Natural killer cell (primary cell): Measurements from ENCODE around the gene STARD7. TPM values are rescaled to one million over a fixed set of nuclear protein-coding genes. Genes with fewer than 3 reads are reported as not detected.
A peak's percentile ranks its signal among the peaks of the same experiment; 100 is the strongest.
"Not testable (repeated sequence)": the region's sequence is repeated elsewhere in the genome, so short reads cannot be mapped to it uniquely, and the experiment has no call there.

Source experiments
- ATAC-seq, 3 donors: fragments of 150-1000 bp in 2 of 3; fragments of 200-7000 bp in 1 of 3; cut with Tn5 transposase; 1 replicate in 1 of 3; 2 replicates in 2 of 3; pipeline ENCODE4 v1.10.0; 2021; ENCODE audit warnings: mild to moderate bottlenecking in 2 of 3, moderate library complexity in 2 of 3
- DNase-seq, 2 donors: peaks; one replicate each; pipeline versions ENCODE4 v3.0.0 to v3.0.0-alpha.2; 2013 to 2021; ENCODE audit warnings: mixed read lengths in 1 of 2
- H3K27ac ChIP-seq: one replicate; pipeline ENCODE4 v1.5.1; 2013; ENCODE audit warnings: mild to moderate bottlenecking, low read length
- H3K27me3 ChIP-seq: one replicate; pipeline ENCODE4 v1.6.1; 2013; ENCODE audit warnings: low read length; ENCODE audit not compliant: control insufficient read depth, insufficient read depth
- H3K36me3 ChIP-seq: one replicate; pipeline ENCODE4 v1.6.1; 2013; ENCODE audit warnings: low read length; ENCODE audit not compliant: control insufficient read depth, insufficient read depth
- H3K4me1 ChIP-seq: one replicate; pipeline ENCODE4 v1.6.1; 2013; ENCODE audit warnings: low read length; ENCODE audit not compliant: control insufficient read depth, insufficient read depth
- H3K4me3 ChIP-seq: one replicate; pipeline ENCODE4 v1.5.1; 2013; ENCODE audit warnings: low read length
- H3K9me3 ChIP-seq: one replicate; pipeline ENCODE4 v1.6.1; 2013; ENCODE audit warnings: low read length; ENCODE audit not compliant: control insufficient read depth, insufficient read depth
- H3K27ac Mint-ChIP-seq, 2 donors: one replicate each; pipeline ENCODE4 v1.8.0; 2022; ENCODE audit warnings: mild to moderate bottlenecking in 2 of 2, mixed read lengths in 2 of 2, moderate library complexity in 1 of 2
- H3K27me3 Mint-ChIP-seq, 2 donors: one replicate each; pipeline ENCODE4 v1.8.0; 2022; ENCODE audit warnings: low read depth in 2 of 2, mixed read lengths in 2 of 2
- H3K36me3 Mint-ChIP-seq: one replicate; pipeline ENCODE4 v1.8.0; 2022; ENCODE audit warnings: mixed read lengths
- H3K4me1 Mint-ChIP-seq, 2 donors: one replicate each; pipeline ENCODE4 v1.8.0; 2022; ENCODE audit warnings: mixed read lengths in 2 of 2
- H3K4me3 Mint-ChIP-seq: one replicate; pipeline ENCODE4 v1.8.0; 2022; ENCODE audit warnings: mild to moderate bottlenecking, moderate library complexity, mixed read lengths
- H3K9me3 Mint-ChIP-seq, 2 donors: one replicate each; pipeline ENCODE4 v1.8.0; 2022; ENCODE audit warnings: mixed read lengths in 2 of 2
- CTCF ChIP-seq: fragments of 200-600 bp; IDR thresholded peaks from one replicate; pipeline ENCODE4 v1.8.0; 2022; ENCODE audit warnings: antibody characterized with exemption
- WGBS: methylation state at CpG from one replicate; pipeline ENCODE4 v1.1.7; 2013; ENCODE audit warnings: missing lambda C conversion rate; ENCODE audit not compliant: insufficient coverage; 5-methylcytosine and 5-hydroxymethylcytosine counted together
- intact Hi-C: fragments of 100-400 bp; cut with micrococcal nuclease; formaldehyde crosslinking; loops from one replicate; pipeline ENCODE4 v1.14.2; 2022
- total RNA-seq, 4 donors: library from RNA; stranded (reverse); fragments of 120-200 nt in 1 of 4; gene quantifications; one replicate each; pipeline versions ENCODE4 v1.2.3 to v1.2.4, GENCODE V29; 2013 to 2022

The STARD7 gene
- total RNA-seq, 3 donors from 2014 or later (not counting 1 experiment from before 2014, with no cell fraction given): 62.6 to 106 (median 86.1) TPM

GRCh38 chr2:96233880-96234316 lies 25.3 kb upstream of the STARD7 start:
- no peak overlapping the region for H3K27ac Mint-ChIP-seq
- H3K9me3 Mint-ChIP-seq: no peaks in the 10 kb centered on the region
- Histone ChIP-seq H3K4me3 (no peak overlapping the region), H3K27ac (no peak overlapping the region), H3K9me3 (no peaks in the 10 kb centered on the region), H3K4me1 (peaks cover 5% of the 10 kb centered on the region), H3K36me3 (no peaks in the 10 kb centered on the region), H3K27me3 (no peaks in the 10 kb centered on the region)
- intact Hi-C loops: no loop called here
- DNase-seq (no peak), ATAC-seq (no peak)
- no peaks in the 10 kb centered on the region for H3K4me1 Mint-ChIP-seq
- no peak for TF ChIP-seq CTCF
- 75% methylated on average over 4 of the region's 4 CpGs for WGBS
- no peak overlapping the region for H3K4me3 Mint-ChIP-seq
- H3K36me3 Mint-ChIP-seq: no peaks in the 10 kb centered on the region
- H3K27me3 Mint-ChIP-seq: no peaks in the 10 kb centered on the region

GRCh38 chr2:96233436-96233835 lies 24.8 kb upstream of the STARD7 start:
- no peaks in the 10 kb centered on the region for H3K9me3 ChIP-seq
- DNase-seq (no peak), ATAC-seq (no peak)
- Mint-ChIP-seq H3K4me1 (no peaks in the 10 kb centered on the region), H3K4me3 (no peak overlapping the region), H3K27me3 (no peaks in the 10 kb centered on the region), H3K9me3 (no peaks in the 10 kb centered on the region), H3K27ac (no peak overlapping the region), H3K36me3 (no peaks in the 10 kb centered on the region)
- H3K4me3 ChIP-seq: no peak overlapping the region
- H3K27me3 ChIP-seq: no peaks in the 10 kb centered on the region
- 80% methylated on average over 3 of the region's 6 CpGs for WGBS
- peaks cover 5% of the 10 kb centered on the region for H3K4me1 ChIP-seq
- no peak for TF ChIP-seq CTCF
- no peak overlapping the region for H3K27ac ChIP-seq
- intact Hi-C loops: no loop called here
- H3K36me3 ChIP-seq: no peaks in the 10 kb centered on the region

GRCh38 chr2:96231316-96231715 lies 22.7 kb upstream of the STARD7 start:
- H3K27ac Mint-ChIP-seq: no peak overlapping the region
- no peaks in the 10 kb centered on the region for H3K36me3 Mint-ChIP-seq
- WGBS: 96% methylated on average over 4 of the region's 4 CpGs
- no peaks in the 10 kb centered on the region for H3K27me3 ChIP-seq
- no peaks in the 10 kb centered on the region for H3K9me3 Mint-ChIP-seq
- intact Hi-C loops: no loop called here
- H3K36me3 ChIP-seq: no peaks in the 10 kb centered on the region
- no peaks in the 10 kb centered on the region for H3K27me3 Mint-ChIP-seq
- no peak overlapping the region for H3K4me3 ChIP-seq
- no peak for ATAC-seq
- no peak overlapping the region for H3K27ac ChIP-seq
- no peak for DNase-seq
- H3K4me1 Mint-ChIP-seq: no peaks in the 10 kb centered on the region
- no peak for TF ChIP-seq CTCF
- peaks cover 5% of the 10 kb centered on the region for H3K4me1 ChIP-seq
- H3K9me3 ChIP-seq: no peaks in the 10 kb centered on the region
- H3K4me3 Mint-ChIP-seq: no peak overlapping the region

GRCh38 chr2:96225016-96225533 lies 16.4 kb upstream of the STARD7 start:
- no peak overlapping the region for H3K4me3 ChIP-seq

GRCh38 chr2:96221106-96221505 lies 12.5 kb upstream of the STARD7 start:
- H3K27ac Mint-ChIP-seq, H3K27me3 Mint-ChIP-seq, H3K27ac ChIP-seq, H3K4me3 Mint-ChIP-seq, H3K4me3 ChIP-seq, H3K9me3 ChIP-seq, H3K36me3 Mint-ChIP-seq, H3K4me1 Mint-ChIP-seq, H3K9me3 Mint-ChIP-seq, intact Hi-C loops, DNase-seq, ATAC-seq, H3K27me3 ChIP-seq, H3K4me1 ChIP-seq, H3K36me3 ChIP-seq: not testable (repeated sequence)
- WGBS: 100% methylated on average over 1 of the region's 1 CpG

More at GRCh38 chr2:96225016-96225533, 16.4 kb upstream of the STARD7 start:
- 29% methylated on average over 2 of the region's 3 CpGs for WGBS
- intact Hi-C loops: no loop called here
- Mint-ChIP-seq H3K4me3 (no peak overlapping the region), H3K27me3 (no peaks in the 10 kb centered on the region), H3K9me3 (no peaks in the 10 kb centered on the region), H3K27ac (no peak overlapping the region), H3K36me3 (no peaks in the 10 kb centered on the region), H3K4me1 (no peaks in the 10 kb centered on the region)
- no peaks in the 10 kb centered on the region for H3K4me1 ChIP-seq
- no peak for TF ChIP-seq CTCF
- no peaks in the 10 kb centered on the region for H3K27me3 ChIP-seq
- peak overlapping the region; percentile 5 for H3K27ac ChIP-seq
- ATAC-seq (peak in 1 of 3 donors; percentile 18), DNase-seq (no peak)
- no peaks in the 10 kb centered on the region for H3K9me3 ChIP-seq
- H3K36me3 ChIP-seq: no peaks in the 10 kb centered on the region
